ENCODE results near the gene ARHGAP25.

GRCh38 chr2:68740400-68740914 is 5.8 kb downstream of the ARHGAP25 start:
- TF ChIP-seq, protein P1, sequence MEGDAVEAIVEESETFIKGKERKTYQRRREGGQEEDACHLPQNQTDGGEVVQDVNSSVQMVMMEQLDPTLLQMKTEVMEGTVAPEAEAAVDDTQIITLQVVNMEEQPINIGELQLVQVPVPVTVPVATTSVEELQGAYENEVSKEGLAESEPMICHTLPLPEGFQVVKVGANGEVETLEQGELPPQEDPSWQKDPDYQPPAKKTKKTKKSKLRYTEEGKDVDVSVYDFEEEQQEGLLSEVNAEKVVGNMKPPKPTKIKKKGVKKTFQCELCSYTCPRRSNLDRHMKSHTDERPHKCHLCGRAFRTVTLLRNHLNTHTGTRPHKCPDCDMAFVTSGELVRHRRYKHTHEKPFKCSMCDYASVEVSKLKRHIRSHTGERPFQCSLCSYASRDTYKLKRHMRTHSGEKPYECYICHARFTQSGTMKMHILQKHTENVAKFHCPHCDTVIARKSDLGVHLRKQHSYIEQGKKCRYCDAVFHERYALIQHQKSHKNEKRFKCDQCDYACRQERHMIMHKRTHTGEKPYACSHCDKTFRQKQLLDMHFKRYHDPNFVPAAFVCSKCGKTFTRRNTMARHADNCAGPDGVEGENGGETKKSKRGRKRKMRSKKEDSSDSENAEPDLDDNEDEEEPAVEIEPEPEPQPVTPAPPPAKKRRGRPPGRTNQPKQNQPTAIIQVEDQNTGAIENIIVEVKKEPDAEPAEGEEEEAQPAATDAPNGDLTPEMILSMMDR (conservative IDR thresholded peaks at IDR 0.05) = no peak
- no peak for TF ChIP-seq ZFX (IDR thresholded peaks at IDR 0.05)

Measured in C4-2B (cell line).